GM19240 (cell line): ENCODE measurements around the gene IRF6.

Experiments
- DNase-seq: peaks from one replicate; pipeline ENCODE4 v3.0.0; 2011; ENCODE audit warnings: low spot score; ENCODE audit not compliant: insufficient read length

The IRF6 gene

GRCh38 chr1:209805875-209806760 is at the start of gene IRF6:
Gene IRF6 (minus strand): TSS chr1:209806142. CDS start chr1:209801413, 4,729 bp downstream.
- peak; percentile 45 for DNase-seq

- DNase-seq: no peak
Observed at GRCh38 chr1:209855623-209856022, 49.7 kb upstream of the IRF6 start.

- DNase-seq: no peak
Observed at GRCh38 chr1:209855006-209855405, 49.1 kb upstream of the IRF6 start.

- no peak for DNase-seq
Observed at GRCh38 chr1:209854196-209854595, 48.3 kb upstream of the IRF6 start.

- no peak for DNase-seq
Observed at GRCh38 chr1:209853676-209854075, 47.7 kb upstream of the IRF6 start.

GRCh38 chr1:209850342-209850979 is 44.5 kb upstream of the IRF6 start:
- no peak for DNase-seq

GRCh38 chr1:209849388-209849787 is 43.4 kb upstream of the IRF6 start:
- no peak for DNase-seq

- no peak for DNase-seq
Observed at GRCh38 chr1:209845408-209845725, 39.4 kb upstream of the IRF6 start.

GRCh38 chr1:209844695-209845407 is 38.9 kb upstream of the IRF6 start:
- DNase-seq: no peak

- no peak for DNase-seq
Observed at GRCh38 chr1:209840611-209841010, 34.7 kb upstream of the IRF6 start.

- DNase-seq: no peak
Observed at GRCh38 chr1:209839875-209840546, 34.1 kb upstream of the IRF6 start.

GRCh38 chr1:209838537-209838936 is 32.6 kb upstream of the IRF6 start:
- no peak for DNase-seq

- no peak for DNase-seq
Observed at GRCh38 chr1:209837671-209838070, 31.7 kb upstream of the IRF6 start.

- DNase-seq: no peak
Observed at GRCh38 chr1:209835782-209836298, 29.9 kb upstream of the IRF6 start.

GRCh38 chr1:209831615-209832014 is 25.7 kb upstream of the IRF6 start:
- no peak for DNase-seq

GRCh38 chr1:209830722-209831121 is 24.8 kb upstream of the IRF6 start:
- DNase-seq: no peak

- DNase-seq: no peak
Observed at GRCh38 chr1:209829716-209830115, 23.8 kb upstream of the IRF6 start.

- DNase-seq: peak; percentile 65
Observed at GRCh38 chr1:209827384-209828262, 21.7 kb upstream of the IRF6 start, which contains the start of gene UTP25. Gene UTP25 (plus strand): TSS chr1:209827972. CDS start chr1:209828064, 92 bp downstream.

- DNase-seq: no peak
Observed at GRCh38 chr1:209825591-209826434, 19.9 kb upstream of the IRF6 start.
